Ascending aorta (tissue), 2 donors: ENCODE measurements around the gene RASL10A. TPM values are rescaled to one million over a fixed set of nuclear protein-coding genes. Genes with fewer than 3 reads are reported as not detected.

Source experiments
- DNase-seq, 2 donors: peaks; one replicate each; pipeline ENCODE4 v3.0.0-alpha.2; 2019; ENCODE audit warnings: low spot score in 2 of 2
- H3K27ac ChIP-seq, 2 donors: fragments of 200-600 bp; sonication (generic); one replicate each; pipeline ENCODE4 v1.5.1; 2016 to 2017; ENCODE audit warnings: mild to moderate bottlenecking in 1 of 2
- H3K27me3 ChIP-seq: fragments of 200-600 bp; sonication (generic); one replicate; pipeline ENCODE4 v1.5.1; 2017
- H3K36me3 ChIP-seq, 2 donors: fragments of 200-600 bp; sonication (generic); one replicate each; pipeline ENCODE4 v1.5.1; 2016
- H3K4me1 ChIP-seq, 2 donors: fragments of 200-600 bp; sonication (generic); one replicate each; pipeline ENCODE4 v1.5.1; 2016 to 2017; ENCODE audit warnings: mild to moderate bottlenecking in 1 of 2
- H3K4me3 ChIP-seq, 2 donors: fragments of 200-600 bp; sonication (generic); one replicate each; pipeline ENCODE4 v1.5.1; 2016 to 2017; ENCODE audit warnings: mild to moderate bottlenecking in 1 of 2
- H3K9me3 ChIP-seq, 2 donors: fragments of 200-600 bp; sonication (generic); one replicate each; pipeline ENCODE4 v1.5.1; 2016
- intact Hi-C: fragments of 100-400 bp; cut with DNase I; formaldehyde crosslinking; loops from one replicate; pipeline ENCODE4 v1.15.1; 2023
- total RNA-seq: library from RNA; depleted of rRNA; stranded (reverse); fragments of >200 nt; gene quantifications from one replicate; pipeline ENCODE4 v1.1.0, GENCODE V29; 2016
- TF ChIP-seq, protein P1 (sequence below), 3 experiments: fragments of 200-600 bp in 2 of 3; fragments of 450-650 bp in 1 of 3; sonication (generic) in 2 of 3; IDR thresholded peaks; one replicate each; pipeline ENCODE4 v1.5.1; 2016 to 2019; ENCODE audit warnings: antibody characterized with exemption in 3 of 3, mild to moderate bottlenecking in 1 of 3, moderate library complexity in 1 of 3

RASL10A gene
- total RNA-seq, 1 donor from 2014 or later = not detected

DNA sequence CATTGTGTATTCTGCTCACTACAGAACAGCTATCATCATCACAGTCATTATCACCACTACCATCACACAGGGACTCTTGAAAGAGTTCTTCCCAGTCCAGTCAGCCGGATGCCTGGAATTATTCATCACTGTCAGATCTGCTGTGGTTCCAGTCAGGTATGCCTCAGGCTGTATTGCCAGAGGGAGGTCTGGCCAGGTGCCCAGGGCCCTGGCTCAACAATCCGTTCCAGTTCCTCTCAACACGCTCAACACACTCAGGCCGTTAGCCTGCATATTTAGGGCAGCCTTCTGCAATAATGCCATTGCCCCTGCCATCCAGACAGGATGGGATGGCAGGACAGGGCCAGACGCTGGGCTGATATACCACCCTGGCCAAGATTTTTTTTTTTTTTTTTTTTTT lies 28.6 kb upstream of the RASL10A start:
- peaks cover 54 to 67% of the 10 kb centered on the region in 2 donors for H3K36me3 ChIP-seq
- no peak overlapping the region for H3K27ac ChIP-seq
- intact Hi-C loops = no loop called here
- H3K4me1 ChIP-seq = peaks cover 0 to 5% of the 10 kb centered on the region in 2 donors
- TF ChIP-seq, protein P1, sequence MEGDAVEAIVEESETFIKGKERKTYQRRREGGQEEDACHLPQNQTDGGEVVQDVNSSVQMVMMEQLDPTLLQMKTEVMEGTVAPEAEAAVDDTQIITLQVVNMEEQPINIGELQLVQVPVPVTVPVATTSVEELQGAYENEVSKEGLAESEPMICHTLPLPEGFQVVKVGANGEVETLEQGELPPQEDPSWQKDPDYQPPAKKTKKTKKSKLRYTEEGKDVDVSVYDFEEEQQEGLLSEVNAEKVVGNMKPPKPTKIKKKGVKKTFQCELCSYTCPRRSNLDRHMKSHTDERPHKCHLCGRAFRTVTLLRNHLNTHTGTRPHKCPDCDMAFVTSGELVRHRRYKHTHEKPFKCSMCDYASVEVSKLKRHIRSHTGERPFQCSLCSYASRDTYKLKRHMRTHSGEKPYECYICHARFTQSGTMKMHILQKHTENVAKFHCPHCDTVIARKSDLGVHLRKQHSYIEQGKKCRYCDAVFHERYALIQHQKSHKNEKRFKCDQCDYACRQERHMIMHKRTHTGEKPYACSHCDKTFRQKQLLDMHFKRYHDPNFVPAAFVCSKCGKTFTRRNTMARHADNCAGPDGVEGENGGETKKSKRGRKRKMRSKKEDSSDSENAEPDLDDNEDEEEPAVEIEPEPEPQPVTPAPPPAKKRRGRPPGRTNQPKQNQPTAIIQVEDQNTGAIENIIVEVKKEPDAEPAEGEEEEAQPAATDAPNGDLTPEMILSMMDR (IDR thresholded peaks at IDR 0.05) = no peak
- no peaks in the 10 kb centered on the region for H3K27me3 ChIP-seq
- no peaks in the 10 kb centered on the region for H3K9me3 ChIP-seq
- DNase-seq = peak; percentile 27 to 85
- H3K4me3 ChIP-seq = no peak overlapping the region

DNA sequence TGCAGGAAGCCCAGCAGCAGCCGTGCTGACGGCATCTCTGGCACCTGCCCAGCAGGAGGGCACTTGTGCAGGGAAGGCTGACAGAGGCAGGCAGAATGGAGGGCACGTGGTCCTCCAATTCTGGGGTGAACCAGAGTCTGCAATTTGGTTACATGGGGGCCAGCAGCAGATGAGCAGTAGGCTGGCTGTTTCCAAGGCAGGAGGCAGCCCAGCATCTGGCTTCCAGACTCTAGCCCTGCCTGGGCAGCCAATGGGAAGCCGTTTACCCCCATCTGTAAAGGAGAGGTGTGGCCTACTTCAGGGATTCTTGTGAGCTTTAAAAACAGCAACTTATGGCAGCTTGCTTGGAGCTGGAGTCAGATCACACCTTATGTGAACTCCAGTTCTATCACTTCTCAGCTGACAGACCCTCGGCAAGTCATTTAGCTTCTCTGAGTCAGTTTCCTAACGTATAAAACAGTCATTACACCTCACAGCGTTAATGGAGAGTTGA lies 27.9 kb upstream of the RASL10A start:
- Histone ChIP-seq H3K27ac (no peak overlapping the region), H3K4me1 (peaks cover 0 to 5% of the 10 kb centered on the region in 2 donors), H3K27me3 (no peaks in the 10 kb centered on the region), H3K9me3 (no peaks in the 10 kb centered on the region), H3K4me3 (no peak overlapping the region), H3K36me3 (peaks cover 51 to 67% of the 10 kb centered on the region in 2 donors)
- TF ChIP-seq, protein P1 (IDR thresholded peaks at IDR 0.05) = no peak
- DNase-seq = no peak
- intact Hi-C loops = loop anchor here (2.0 kb wide), 1 partner anchor 29 kb away; the partner anchor contains the start of gene RASL10A

DNA sequence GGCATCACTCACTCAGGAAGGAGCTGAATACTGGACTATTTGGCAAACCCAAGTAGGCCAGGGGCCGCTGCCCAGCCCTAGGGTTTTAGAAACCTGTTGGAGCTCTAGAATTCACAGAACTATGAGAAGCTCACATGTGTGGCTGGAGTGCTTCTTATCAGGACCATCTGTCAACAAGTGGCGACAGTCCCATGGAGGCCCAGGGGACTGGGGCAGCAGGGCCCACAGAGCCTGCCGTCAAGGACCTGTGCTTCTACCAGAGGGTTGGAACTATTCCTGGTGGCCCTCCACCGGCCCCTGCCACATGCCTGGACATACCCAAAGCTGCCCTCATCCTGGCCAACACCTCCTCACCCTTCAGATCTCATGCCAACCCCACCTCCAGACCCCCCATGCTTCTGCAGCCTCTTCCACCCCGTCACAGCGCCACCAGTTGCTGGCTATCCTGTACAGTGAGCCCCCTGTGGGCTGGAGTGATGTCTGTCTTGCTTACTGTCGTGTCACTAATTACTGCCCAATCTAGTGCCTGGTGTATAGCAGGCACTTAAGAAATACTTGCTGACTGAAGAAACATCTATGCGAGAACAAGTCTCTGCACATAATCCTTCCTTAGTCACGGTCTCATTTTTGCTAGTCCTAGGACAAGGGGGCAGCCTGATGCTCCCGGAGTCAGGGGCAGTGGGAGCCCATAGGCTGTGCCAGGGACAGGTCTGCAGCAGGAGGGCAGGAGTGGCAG lies 27.2 kb upstream of the RASL10A start:
- DNase-seq = no peak
- intact Hi-C loops = loop anchor here (2.0 kb wide), 1 partner anchor 28 kb away; the partner anchor contains the start of gene RASL10A
- Histone ChIP-seq H3K4me3 (no peak overlapping the region), H3K27ac (no peak overlapping the region), H3K9me3 (no peaks in the 10 kb centered on the region), H3K4me1 (peaks cover 0 to 5% of the 10 kb centered on the region in 2 donors), H3K36me3 (peaks cover 47 to 67% of the 10 kb centered on the region in 2 donors), H3K27me3 (no peaks in the 10 kb centered on the region)
- TF ChIP-seq, protein P1 (IDR thresholded peaks at IDR 0.05) = no peak

DNA sequence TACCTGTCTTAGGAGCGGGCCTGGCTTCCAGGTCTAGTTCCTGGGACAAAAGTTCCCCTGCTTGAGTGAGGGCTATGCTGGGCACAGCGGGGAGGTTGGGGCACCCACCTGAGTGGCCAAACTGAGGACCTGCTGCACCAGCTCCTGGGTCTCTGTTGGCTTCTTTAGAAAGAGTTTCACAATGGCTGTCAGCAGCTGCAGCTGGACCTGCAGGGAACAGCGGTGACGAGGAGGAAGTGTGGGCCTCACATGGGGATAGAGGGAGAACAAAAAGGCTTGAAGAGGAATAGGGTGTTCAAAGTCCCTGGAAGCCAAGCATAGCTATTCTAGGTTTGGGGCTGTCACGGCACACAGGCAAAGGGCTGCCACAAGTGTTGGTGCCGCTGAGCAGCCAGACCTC lies 26.7 kb upstream of the RASL10A start:
- Histone ChIP-seq H3K9me3 (no peaks in the 10 kb centered on the region), H3K4me1 (peaks cover 0 to 5% of the 10 kb centered on the region in 2 donors), H3K4me3 (no peak overlapping the region), H3K27me3 (no peaks in the 10 kb centered on the region), H3K36me3 (peaks cover 47 to 67% of the 10 kb centered on the region in 2 donors), H3K27ac (no peak overlapping the region)
- DNase-seq = no peak
- TF ChIP-seq, protein P1 (IDR thresholded peaks at IDR 0.05) = no peak
- intact Hi-C loops = loop anchor here (2.0 kb wide), 1 partner anchor 27 kb away; the partner anchor contains the start of gene RASL10A

DNA sequence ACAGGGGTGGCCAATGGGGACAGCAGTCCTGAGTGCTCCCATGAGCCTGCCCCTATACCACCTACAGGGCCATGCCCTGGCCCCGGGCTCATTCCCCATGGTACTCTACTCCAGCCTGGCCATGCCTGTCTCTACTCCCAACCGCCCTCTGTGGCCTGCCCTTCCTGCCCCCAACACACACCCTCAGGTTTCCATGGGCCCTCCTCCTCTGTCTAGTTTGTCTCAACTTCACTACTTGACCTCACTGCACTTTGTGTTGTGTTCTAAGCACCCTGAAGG lies 26.3 kb upstream of the RASL10A start:
- TF ChIP-seq, protein P1 (IDR thresholded peaks at IDR 0.05) = no peak
- no peak for DNase-seq
- peaks cover 47 to 66% of the 10 kb centered on the region in 2 donors for H3K36me3 ChIP-seq
- no peaks in the 10 kb centered on the region for H3K27me3 ChIP-seq
- intact Hi-C loops = loop anchor here (2.0 kb wide), 1 partner anchor 27 kb away; the partner anchor contains the start of gene RASL10A
- no peak overlapping the region for H3K4me3 ChIP-seq
- H3K27ac ChIP-seq = no peak overlapping the region
- no peaks in the 10 kb centered on the region for H3K9me3 ChIP-seq
- peaks cover 0 to 5% of the 10 kb centered on the region in 2 donors for H3K4me1 ChIP-seq
